Activated naive CD8-positive, alpha-beta T cell treated with anti-CD3 and anti-CD28 coated beads, Interleukin-2, amount 50 U/mL, for 16 hours (primary cell): ENCODE measurements around the gene PNP.
"Not testable (repeated sequence)": the region's sequence is repeated elsewhere in the genome, so short reads cannot be mapped to it uniquely, and the experiment has no call there.

ENCODE experiments used
- DNase-seq: peaks from one replicate; pipeline ENCODE4 v3.0.0-alpha.2; 2020; ENCODE audit warnings: low read depth, low spot score

Gene PNP

DNA sequence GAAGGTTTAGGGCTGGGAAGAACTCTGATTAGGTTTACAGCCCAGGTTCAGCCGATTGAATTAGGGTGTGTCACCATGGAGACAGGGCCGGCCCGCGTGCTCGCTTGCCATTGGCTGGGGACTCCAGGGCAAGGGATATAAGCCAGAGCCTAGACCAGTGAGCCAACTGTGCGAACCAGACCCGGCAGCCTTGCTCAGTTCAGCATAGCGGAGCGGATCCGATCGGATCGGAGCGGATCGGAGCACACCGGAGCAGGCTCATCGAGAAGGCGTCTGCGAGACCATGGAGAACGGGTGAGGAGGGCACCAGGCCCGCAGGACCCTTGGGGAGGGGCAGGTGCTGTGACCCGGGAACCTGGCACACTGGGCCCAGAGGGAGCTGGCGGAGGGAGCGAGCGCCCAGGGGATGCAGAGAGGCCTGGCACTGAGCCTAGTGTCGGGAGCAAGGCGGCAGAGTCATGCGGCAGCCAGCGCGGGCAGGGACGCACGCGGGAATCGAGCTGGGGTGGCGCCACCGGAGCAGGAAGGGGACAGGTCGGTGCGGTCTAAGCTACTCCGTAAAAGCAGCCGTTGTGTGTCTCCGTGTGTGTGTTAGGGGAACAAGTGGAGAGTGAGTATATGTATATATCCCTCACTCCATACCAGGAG lies at the start of gene PNP:
Gene PNP, plus strand, starts transcription at position 165 of the 648 bp plus-strand sequence. Its CDS starts 119 bp downstream, at position 284.
- DNase-seq: peak; percentile 77

DNA sequence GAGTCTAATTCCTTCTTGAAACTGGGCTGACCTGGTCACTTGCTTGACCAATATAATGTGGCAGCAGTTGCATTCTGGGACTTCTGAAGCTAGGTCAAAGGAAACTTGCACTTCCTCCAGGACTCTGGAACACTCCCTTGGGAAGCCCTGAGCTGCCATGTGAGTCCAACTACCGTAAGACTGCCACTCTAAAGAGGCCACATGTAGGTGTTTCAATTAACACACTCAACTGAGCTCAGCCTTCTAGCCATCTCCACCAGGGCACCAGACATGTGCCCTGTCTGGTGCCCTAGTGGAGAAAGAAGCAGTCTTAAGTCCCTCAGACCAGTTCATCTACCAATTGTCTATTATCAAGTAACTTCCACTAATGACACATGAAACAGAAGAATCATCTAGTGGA lies 49.8 kb upstream of the PNP start:
- DNase-seq: no peak

DNA sequence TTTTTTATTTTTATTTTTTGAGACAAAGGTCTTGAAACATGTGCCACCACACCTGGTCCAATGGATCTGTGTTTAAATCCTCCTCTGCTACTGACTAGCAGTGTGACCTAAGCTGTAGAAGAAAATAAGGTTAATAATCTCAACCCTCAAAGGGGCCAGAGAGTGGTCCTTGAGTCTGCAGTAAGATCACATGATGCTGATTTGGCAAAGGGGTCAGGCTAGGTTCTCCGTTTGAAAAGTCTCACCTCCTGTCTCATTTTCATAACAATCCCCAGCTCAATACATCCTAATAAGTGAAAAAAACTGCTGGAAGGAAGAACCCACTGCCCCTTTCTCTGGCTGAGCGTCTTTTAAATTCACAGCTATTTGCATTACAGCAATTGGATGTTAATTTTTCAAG lies 47.9 kb upstream of the PNP start:
- DNase-seq: no peak

DNA sequence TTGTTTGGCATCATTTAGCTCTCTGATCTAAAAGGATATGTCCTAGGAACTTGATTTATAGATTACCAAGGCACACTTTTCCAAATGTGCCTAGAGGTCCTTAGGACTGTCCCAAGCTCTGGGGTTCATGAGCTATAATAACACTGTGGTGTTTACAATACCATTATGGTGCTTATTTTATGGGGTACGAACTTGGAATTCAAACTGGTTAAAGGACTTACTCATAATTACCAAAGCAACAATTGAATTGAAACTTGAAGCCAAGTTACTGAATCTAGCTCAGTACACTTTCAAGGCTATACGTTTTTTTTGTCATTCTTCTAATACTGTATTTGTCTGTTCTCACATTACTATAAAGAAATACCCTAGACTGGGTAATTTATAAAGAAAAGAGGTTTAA lies 46.3 kb upstream of the PNP start:
- no peak for DNase-seq

DNA sequence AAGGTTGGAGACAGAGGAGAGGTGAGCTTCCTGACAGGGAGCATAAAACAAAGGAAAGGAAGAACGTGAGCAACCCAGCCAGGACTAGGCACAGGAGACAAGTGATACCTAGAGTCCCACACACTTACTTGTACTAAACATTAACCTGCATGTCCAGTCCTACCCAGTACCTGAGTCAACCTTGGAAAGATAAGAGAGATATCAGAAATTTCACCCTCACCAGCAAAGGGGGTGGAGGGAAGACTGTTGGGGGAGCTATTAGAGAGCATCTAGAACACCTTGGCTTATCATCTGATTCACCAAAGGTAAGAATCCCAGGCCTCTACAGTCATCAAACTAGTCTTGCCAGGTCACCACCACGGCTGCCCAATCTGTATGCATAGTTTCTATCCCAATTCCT lies 44.4 kb upstream of the PNP start:
- no peak for DNase-seq

DNA sequence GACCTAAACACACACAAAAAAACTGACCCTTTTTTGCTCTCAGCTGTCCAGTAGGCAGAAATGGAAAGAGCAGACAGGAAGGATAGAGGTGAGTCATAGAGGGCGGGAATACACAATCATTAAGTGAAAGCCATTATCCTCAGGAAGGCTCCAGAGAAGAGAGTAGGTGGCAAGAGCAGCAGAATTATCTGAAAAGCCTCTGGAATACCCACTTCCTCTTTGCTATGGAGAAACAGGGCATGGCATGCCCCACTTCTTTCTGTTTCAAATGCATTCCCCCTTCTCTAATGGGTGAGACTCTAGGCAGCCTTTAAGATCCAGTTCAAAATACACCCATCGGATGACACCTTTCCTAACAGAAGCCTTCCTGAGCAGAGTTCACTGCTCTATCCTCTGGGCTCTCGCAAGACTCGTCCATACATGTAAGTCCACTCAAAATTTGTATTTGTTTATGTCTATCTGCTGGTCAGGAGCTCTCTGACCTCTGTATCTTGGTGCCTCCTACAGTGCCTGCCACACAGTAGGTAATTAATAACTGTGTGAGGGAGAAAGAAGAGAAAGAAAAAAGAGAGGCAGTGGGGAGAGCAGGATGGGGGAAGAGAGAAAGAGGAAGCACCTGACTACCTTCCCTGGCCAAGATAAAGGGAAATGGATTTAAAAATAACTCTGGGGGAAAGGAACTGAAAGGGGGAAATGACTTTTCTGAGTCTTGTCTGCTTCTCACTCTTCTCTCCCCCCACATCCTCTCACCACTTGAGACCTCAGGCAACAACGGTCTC lies 41.8 kb upstream of the PNP start:
- DNase-seq: no peak

DNA sequence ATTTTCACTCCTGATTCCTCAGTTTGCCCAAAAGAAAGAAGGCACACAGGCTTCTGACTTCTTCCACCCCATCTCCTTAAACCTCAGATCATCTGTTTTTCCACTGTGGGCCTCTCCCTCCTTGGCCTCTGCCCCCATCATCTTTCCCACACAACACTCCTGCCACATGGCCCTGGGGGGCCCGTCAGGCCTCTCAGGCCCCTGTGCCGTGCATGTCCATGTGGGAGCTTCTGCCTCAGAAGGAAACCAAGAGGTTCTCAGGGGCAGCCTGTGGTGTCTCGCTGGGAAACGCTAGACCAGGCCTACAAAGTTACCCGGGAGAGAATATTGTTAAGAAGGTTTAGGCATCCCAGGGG lies 41.2 kb upstream of the PNP start:
- no peak for DNase-seq

DNA sequence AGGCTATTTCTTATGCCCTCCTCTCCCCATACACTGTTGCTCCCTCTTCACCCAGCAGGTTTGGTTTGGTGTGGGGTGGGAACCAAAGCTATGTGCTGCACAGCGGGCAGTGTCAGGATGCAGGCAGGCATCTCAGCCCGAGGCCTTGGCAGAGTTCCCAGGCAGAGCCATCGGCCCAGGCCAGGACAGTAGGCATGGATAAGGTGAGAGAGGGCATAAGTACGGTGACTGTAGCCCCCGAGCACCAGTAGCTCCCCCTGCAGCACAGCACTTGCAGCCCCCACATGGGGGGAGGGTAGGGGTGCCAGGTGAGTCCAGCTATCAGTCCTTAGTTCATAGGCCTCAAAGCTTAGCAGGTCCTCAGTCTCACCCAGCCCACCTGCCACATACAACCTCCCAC lies 40.4 kb upstream of the PNP start:
- DNase-seq: no peak

DNA sequence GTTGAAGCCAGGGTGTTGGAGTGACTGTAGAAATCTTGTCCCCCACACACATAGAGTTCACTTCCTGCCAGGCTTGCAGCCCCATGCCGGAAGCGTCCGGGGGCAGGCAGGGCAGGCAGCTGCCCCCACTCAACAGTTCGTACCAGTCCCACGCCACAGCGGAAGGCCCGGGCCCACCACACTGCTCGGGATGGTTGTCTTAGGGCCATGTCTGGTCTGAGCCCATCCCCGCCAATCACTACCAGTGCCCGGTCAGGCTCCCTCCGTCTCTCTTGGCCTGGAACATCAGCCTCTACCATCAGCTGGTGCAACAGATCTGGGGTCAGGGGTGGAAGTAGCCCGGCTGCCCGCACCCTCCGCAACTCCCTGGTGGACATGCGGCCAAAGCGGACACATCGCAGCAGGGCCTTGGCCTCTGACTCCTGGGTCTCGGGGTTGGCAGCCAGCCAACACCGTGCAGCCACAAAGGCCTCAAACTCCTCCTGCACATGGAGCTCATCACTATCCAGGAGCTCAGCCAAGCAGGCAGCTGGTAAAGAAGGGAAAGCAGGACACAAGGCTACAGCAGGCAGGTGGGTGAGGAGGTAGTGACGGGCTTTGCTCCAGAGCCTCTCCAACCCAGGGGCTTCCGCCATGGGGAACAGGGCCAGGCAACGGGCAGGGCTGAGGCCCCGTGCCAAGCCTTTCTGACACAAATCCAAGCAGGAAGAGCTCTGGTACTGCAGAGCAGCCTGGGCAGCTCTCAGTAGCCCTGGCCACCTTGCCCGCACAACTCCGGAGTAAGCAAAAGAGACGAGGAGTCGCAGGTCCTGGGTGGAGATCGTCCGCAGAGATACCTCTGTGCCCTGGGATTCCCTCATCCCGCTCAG lies 39.2 kb upstream of the PNP start:
- DNase-seq: no peak

DNA sequence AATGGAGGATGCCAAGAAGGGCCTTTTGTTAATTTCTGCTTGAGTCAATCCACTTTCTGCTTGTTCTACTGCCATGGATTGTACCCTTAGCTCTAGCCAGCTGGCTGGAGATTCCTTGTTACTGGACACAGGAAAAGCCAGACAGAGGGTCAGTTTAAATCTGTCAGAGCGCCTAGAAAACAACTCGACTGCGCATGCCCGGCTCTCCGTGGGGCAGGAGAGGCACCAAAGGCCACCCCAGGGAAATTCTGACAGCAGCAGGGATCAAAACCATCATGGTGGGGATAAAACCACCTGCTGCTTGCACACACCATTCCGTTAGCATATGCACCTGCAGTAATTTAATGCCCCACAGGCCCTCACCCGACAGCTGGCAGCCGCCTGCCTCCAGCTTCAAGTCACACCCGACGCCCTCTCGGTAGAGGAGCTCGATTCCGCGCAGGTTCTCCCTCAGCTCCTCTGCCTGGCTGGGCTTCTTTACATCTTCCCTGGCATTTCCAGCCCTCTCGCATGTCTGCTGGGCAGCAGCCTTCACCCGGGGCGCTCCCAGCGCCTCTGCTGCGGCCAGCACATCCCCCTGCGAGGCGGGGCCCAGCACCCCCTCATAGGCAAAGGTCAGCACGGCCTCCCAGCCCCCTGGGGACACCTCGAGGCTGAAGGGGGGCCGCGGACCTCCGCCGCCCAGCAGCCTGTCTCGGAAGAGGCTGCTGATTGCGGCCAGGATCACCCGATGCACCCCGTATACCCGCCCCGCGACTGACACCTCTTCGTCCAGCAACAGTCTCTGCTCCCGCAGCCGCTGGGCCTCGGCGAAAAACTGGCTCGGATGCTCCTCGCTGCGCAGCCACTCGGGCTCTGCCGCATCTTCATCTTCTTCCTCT lies 34.3 kb upstream of the PNP start:
- no peak for DNase-seq

DNA sequence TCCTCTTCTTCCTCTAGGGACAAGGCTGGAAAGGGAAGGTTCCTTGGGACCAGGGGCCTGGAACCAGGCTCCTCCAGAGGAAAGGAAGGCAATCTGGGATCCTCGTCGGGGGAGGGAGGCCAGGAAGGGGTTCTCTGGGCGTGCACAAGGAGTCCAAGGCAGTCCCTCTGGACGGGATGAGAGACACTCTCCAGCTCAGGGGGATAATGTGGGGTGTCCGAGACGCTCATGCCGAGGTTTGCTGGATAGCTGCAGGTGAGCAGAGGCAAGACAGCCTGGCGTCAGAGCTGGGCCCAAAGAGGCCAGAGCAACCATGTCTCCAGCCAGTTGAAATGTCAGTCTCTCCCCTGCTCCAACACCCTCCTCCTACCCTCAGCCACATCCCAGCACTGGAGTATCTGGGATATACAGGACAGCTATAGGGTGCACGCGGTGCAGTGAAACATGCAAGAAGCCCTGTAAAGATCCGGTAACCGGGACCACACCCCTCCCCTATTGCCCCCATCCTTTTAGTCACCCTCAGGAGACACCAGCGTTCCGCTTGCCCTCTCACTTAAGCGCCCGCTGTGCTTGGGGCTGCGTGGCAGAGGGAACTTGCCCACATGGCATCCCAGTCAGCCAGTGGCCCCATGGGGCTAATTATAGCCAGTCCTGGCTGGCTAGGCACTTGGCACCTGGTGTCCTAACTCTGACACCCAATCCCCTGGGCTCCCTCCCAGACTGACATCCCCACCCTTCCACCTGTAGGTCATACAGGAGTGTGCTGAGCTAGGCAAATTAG lies 33.4 kb upstream of the PNP start, which contains the start of gene KLHL33:
Gene KLHL33, minus strand, starts transcription at position 585 of the 781 bp plus-strand sequence. Its CDS starts 355 bp downstream, at position 230.
- DNase-seq: no peak

DNA sequence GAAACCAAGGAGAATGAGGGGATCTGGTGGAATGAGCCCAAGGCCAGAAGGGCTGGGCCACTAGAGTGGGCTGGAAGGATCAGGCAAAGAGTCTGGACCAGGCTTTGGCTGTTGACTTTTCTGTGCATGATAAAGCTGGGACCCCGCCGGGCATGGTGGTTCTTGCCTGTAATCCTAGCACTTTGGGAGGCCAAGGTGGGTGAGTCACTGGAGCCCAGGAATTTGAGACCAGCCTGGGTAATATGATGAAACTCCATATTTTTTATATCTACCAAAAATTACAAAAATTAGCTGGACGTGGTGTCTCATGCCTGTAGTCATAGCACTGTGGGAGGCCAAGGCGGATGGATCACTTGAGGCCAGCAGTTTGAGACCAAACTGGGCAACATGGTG lies 32.8 kb upstream of the PNP start:
- no peak for DNase-seq

DNA sequence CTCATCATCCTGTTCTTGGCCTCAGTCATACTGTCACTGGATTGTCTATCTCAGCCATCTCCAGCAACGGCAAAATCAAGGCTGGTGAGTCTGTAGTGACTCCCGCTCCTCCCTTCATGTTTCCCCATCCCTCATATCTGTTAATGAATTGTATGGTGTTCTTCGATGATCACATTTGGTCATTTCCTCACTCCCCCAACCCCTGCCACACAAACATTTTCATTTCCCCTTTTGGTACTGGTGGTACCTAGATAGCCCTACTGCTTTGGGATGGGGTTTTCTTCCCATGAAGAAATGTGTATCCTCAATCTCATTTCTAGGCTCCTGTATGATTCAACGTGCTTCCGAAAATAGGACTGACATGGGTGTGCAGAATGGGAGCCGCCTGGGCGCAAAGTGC lies 30.5 kb upstream of the PNP start:
- no peak for DNase-seq

DNA sequence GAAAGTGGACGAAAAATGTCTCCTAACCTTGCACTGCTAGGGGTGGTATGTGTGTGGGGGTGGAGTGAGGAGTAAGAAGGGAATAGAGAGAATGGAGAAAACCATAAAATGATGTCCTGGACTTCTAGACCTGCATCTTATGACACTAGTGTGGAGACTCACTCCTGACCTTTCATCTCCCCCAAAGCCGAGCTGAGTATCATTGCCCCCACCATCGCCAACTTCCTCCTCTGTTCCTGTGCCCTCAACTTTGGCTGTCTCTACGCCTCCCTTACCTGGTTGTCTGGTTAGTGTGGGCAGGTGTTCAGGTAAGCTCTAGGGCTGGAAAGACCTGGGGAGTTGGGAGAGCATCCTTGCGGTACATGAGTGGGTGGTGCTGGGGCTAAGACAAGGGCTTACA lies 28.7 kb upstream of the PNP start:
- no peak for DNase-seq

DNA sequence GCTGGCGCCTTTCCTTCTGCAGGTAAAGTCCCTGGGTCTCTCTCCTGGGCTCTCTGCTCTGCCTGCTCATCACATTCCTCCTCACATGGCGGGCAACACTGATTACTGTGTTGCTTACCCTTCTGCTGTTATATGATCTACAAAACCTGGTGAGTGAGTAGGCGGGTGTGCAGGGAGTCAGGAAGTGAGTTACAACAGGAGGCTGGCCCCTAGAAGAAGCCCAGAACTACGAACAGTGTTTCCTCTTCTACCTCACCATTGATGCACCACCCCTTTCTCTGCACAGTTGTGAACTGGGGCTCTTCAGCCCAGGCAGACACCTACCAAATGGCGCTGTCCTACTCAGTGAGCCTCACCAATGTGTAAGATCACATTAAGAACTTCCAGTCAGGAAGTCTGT lies 28.3 kb upstream of the PNP start:
- no peak for DNase-seq

DNA sequence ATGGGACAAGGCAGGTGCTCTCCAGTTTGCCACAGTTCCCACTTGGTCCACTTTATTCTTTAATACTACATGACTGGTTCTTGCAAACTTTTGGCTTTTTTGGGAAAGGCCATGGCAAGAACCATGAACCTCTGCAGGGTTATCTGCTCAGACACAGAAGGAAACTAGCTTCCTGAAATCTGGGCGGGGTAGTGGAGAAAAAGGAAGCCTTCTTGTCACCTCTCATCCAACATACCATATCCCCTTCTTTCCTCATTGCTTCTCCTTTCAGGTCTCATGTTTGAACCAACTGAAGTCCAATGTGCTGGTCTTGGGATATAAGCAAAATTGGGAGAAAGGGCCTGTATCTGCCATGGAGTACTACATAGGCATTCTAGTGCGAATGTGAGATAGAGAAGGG lies 27.7 kb upstream of the PNP start:
- no peak for DNase-seq

DNA sequence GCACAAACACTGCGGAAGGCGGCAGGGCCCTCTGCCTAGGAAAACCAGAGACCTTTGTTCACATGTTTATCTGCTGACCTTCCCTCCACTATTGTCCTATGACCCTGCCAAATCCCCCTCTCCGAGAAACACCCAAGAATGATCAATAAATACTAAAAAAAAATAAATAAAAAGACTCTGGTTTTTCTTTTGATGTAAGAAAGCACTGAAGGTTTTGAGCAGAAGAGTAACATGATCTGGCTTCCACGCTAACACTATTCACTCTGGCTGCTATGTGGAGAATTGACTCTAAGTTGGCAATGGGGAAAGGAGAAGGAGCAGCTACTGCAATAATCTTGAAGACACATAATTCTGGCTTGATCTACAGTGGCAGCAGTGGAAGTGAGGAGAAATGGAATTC lies 25.6 kb upstream of the PNP start:
- DNase-seq: not testable (repeated sequence)

DNA sequence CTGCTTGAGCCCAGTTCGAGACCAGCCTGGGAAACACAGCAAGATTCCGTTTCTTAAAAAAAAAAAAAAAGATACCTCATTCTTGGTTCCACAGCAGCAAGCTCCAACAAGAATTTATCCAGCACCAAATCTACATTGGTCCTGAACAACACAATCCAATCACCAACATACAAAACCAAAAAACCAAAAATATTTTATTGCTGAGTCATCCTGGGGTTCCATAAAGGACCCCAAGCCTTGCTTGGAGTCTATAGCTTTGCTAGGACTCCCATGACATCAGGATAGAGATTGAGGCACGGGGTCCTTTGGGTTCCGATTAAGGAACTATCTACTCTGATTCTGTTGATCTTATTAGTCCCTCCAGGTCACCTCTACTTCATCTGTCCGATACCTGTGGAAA lies 22.3 kb upstream of the PNP start:
- no peak for DNase-seq

DNA sequence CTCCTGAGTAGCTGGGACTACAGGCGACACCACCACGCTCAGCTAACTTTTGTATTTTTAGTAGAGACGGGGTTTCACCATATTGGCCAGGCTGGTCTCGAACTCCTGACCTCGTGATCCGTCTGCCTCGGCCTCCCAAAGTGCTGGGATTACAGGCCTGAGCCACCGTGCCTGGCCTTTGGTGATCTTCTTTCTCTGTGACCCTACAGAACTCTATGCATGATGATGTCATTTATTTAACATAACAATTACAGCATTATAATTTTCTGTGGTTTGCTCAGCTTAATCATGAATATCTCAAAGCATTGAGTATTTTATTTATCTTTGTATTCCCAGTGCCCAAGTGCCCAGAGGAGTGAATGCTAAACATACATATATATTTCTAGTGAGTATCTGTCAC lies 16.4 kb upstream of the PNP start:
- DNase-seq: not testable (repeated sequence)

DNA sequence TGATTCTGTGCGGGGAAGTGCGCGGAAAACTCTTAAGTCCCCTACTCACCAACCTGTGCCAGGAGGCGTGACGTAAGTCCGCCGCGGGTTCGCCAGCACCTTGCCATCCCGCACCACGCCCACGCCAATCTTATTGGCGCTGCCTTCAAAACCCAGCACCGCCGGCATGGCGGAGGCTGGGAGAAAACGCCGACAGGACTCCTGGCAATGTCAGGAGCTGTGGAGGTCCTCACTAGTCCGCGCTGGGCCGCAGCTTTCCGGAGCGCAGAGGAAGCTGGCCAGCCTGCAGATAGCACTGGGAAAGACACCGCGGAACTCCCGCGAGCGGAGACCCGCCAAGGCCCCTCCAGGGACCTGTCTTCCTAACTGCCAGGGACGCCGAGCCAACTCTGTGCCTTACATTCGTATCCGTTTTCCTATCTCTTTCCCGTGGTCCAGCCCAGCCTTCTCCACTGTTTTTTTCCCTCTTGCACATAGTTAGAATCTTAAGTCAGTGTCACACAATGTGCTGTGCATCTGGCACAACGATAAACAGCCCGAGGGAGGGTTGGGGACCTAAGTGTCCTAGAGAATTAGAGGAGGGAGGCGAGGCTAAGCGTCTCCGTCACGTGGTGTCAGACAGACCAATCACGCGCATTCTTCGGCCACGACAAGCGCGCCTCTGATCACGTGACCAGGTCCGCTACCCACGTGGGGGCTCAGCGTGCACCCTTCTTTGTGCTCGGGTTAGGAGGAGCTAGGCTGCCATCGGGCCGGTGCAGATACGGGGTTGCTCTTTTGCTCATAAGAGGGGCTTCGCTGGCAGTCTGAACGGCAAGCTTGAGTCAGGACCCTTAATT lies 14.5 kb upstream of the PNP start, which contains the start of the genes APEX1 and OSGEP:
Gene APEX1, plus strand, starts transcription at position 711 of the 839 bp plus-strand sequence. CDS start 420 bp downstream, outside the sequence.
Gene OSGEP, minus strand, starts transcription at position 297 of the 839 bp plus-strand sequence. Its CDS starts 129 bp downstream, at position 168.
- DNase-seq: peak; percentile 94
